GM23248 (cell line): ENCODE results near the gene FBXO42. TPM values are rescaled to one million over a fixed set of nuclear protein-coding genes. Genes with fewer than 3 reads are reported as not detected.

Experiments used
- DNase-seq: peaks from one replicate; pipeline ENCODE4 v3.0.0-alpha.2; 2015
- H2AFZ ChIP-seq: fragments of 200-600 bp; sonication (generic); 2 replicates; pipeline ENCODE4 v1.6.1; 2016; ENCODE audit warnings: antibody characterized with exemption
- H3F3A ChIP-seq: fragments of 200-600 bp; sonication (generic); 2 replicates; pipeline ENCODE4 v1.6.1; 2016; ENCODE audit warnings: mild to moderate bottlenecking, antibody characterized with exemption, mixed run types; ENCODE audit not compliant: insufficient read depth
- H3K27ac ChIP-seq: fragments of 200-600 bp; sonication (generic); 2 replicates; pipeline ENCODE4 v1.5.1; 2016; ENCODE audit warnings: mild to moderate bottlenecking
- H3K27me3 ChIP-seq: fragments of 200-600 bp; sonication (generic); replicated peaks from 2 replicates; pipeline ENCODE4 v1.6.1; 2016; ENCODE audit warnings: mild to moderate bottlenecking; ENCODE audit not compliant: insufficient read depth
- H3K36me3 ChIP-seq: fragments of 200-600 bp; sonication (generic); 2 replicates; pipeline ENCODE4 v1.6.1; 2016; ENCODE audit warnings: low read depth, mild to moderate bottlenecking
- H3K4me1 ChIP-seq: fragments of 200-600 bp; sonication (generic); 2 replicates; pipeline ENCODE4 v1.6.1; 2016; ENCODE audit warnings: mild to moderate bottlenecking; ENCODE audit not compliant: insufficient read depth
- H3K4me2 ChIP-seq: fragments of 200-600 bp; sonication (generic); one replicate; pipeline ENCODE4 v1.6.1; 2016; ENCODE audit warnings: mild to moderate bottlenecking; ENCODE audit not compliant: unreplicated experiment
- H3K4me3 ChIP-seq: fragments of 200-600 bp; sonication (generic); 2 replicates; pipeline ENCODE4 v1.5.1; 2016; ENCODE audit warnings: mild to moderate bottlenecking
- H3K79me2 ChIP-seq: fragments of 200-600 bp; sonication (generic); 2 replicates; pipeline ENCODE4 v1.6.1; 2016; ENCODE audit warnings: mild to moderate bottlenecking; ENCODE audit not compliant: insufficient read depth
- H3K9ac ChIP-seq: fragments of 200-600 bp; sonication (generic); 2 replicates; pipeline ENCODE4 v1.6.1; 2016; ENCODE audit warnings: mild to moderate bottlenecking
- H3K9me2 ChIP-seq: fragments of 200-600 bp; sonication (generic); 2 replicates; pipeline ENCODE4 v1.6.1; 2016; ENCODE audit warnings: mixed run types, mild to moderate bottlenecking, moderate library complexity; ENCODE audit not compliant: insufficient read depth
- H3K9me3 ChIP-seq: fragments of 200-600 bp; sonication (generic); one replicate; pipeline ENCODE4 v1.6.1; 2017; ENCODE audit warnings: low read depth
- H4K20me1 ChIP-seq: fragments of 200-600 bp; sonication (generic); 2 replicates; pipeline ENCODE4 v1.6.0; 2016; ENCODE audit not compliant: insufficient read depth
- EZH2 ChIP-seq: fragments of 200-600 bp; sonication (generic); IDR thresholded peaks from 2 replicates; pipeline ENCODE4 v1.6.1; 2018; ENCODE audit warnings: antibody characterized with exemption, mild to moderate bottlenecking; ENCODE audit not compliant: insufficient read depth, poor library complexity, severe bottlenecking
- EZH2phosphoT487 ChIP-seq: fragments of 200-600 bp; sonication (generic); IDR thresholded peaks from 2 replicates; pipeline ENCODE4 v1.6.1; 2018; ENCODE audit warnings: antibody characterized with exemption, moderate library complexity, mild to moderate bottlenecking, low read depth; ENCODE audit not compliant: insufficient read depth
- WGBS, 2 experiments: methylation state at CpG; one replicate each; pipeline ENCODE4 v1.1.6; 2015 to 2017; ENCODE audit warnings: low lambda C conversion rate in 2 of 2, low coverage in 1 of 2; ENCODE audit errors: missing lambda C conversion rate in 2 of 2; 5-methylcytosine and 5-hydroxymethylcytosine counted together
- in situ Hi-C: fragments of 300-500 bp; cut with MboI; formaldehyde crosslinking; loops from 2 replicates; pipeline ENCODE4 v1.15.0; 2020
- polyA plus RNA-seq: library from polyadenylated mRNA; unstranded; fragments of >200 nt; fragmentation: Nextera tagmentation; extraction: Ambion mirVana; gene quantifications from 2 replicates; pipeline ENCODE4 v1.2.1, GENCODE V29; 2016
- total RNA-seq: library from RNA; depleted of rRNA; stranded (reverse); fragments of >200 nt; shearing (Covaris generic); gene quantifications from 2 replicates; pipeline ENCODE4 v1.2.3, GENCODE V29; 2014

The FBXO42 gene
- total and polyA plus RNA-seq, 2 experiments from 2014 or later: 17.1 to 20.2 TPM

GRCh38 chr1:16209847-16210407, 142.4 kb downstream of the FBXO42 start:
- Histone ChIP-seq H3K9me3 (no peaks in the 10 kb centered on the region), H3K36me3 (no peaks in the 10 kb centered on the region), H3K4me2 (no peak overlapping the region), H2AFZ (no peak overlapping the region), H3K9ac (no peak overlapping the region), H3K27me3 (no peaks in the 10 kb centered on the region), H4K20me1 (no peaks in the 10 kb centered on the region), H3K4me3 (no peak overlapping the region), H3K9me2 (no peaks in the 10 kb centered on the region), H3F3A (no peaks in the 10 kb centered on the region), H3K27ac (no peak overlapping the region), H3K4me1 (0 out of 2 replicates have a peak, but pooled peaks cover 4% of the 10 kb centered on the region), H3K79me2 (no peaks in the 10 kb centered on the region)
- 90 to 91% methylated on average over 7 to 11 of the region's 11 CpGs for WGBS, 2 experiments
- in situ Hi-C loops: no loop called here
- DNase-seq: no peak
- TF ChIP-seq EZH2 (no peak), EZH2phosphoT487 (no peak)

GRCh38 chr1:16209132-16209846, 143.0 kb downstream of the FBXO42 start:
- Histone ChIP-seq H3K9ac (no peak overlapping the region), H3K36me3 (no peaks in the 10 kb centered on the region), H3K4me2 (no peak overlapping the region), H3K27me3 (no peaks in the 10 kb centered on the region), H3K27ac (no peak overlapping the region), H3F3A (no peaks in the 10 kb centered on the region), H2AFZ (no peak overlapping the region), H3K79me2 (no peaks in the 10 kb centered on the region), H3K9me2 (no peaks in the 10 kb centered on the region), H3K4me1 (0 out of 2 replicates have a peak, but pooled peaks cover 4% of the 10 kb centered on the region), H3K9me3 (no peaks in the 10 kb centered on the region), H4K20me1 (no peaks in the 10 kb centered on the region), H3K4me3 (no peak overlapping the region)
- TF ChIP-seq EZH2phosphoT487 (no peak), EZH2 (no peak)
- in situ Hi-C loops: no loop called here
- 79 to 82% methylated on average over 9 of the region's 9 CpGs for WGBS, 2 experiments
- no peak for DNase-seq

- DNase-seq: peak; percentile 55
- in situ Hi-C loops: no loop called here
- H3F3A ChIP-seq: no peaks in the 10 kb centered on the region
- H2AFZ ChIP-seq: no peak overlapping the region
- no peaks in the 10 kb centered on the region for H4K20me1 ChIP-seq
- no peak overlapping the region for H3K9ac ChIP-seq
- no peaks in the 10 kb centered on the region for H3K9me3 ChIP-seq
- TF ChIP-seq EZH2phosphoT487 (no peak), EZH2 (no peak)
- H3K27ac ChIP-seq: no peak overlapping the region
- no peaks in the 10 kb centered on the region for H3K27me3 ChIP-seq
- no peaks in the 10 kb centered on the region for H3K9me2 ChIP-seq
- no peaks in the 10 kb centered on the region for H3K79me2 ChIP-seq
- no peaks in the 10 kb centered on the region for H3K36me3 ChIP-seq
- 0 out of 2 replicates have a peak, but pooled peaks cover 4% of the 10 kb centered on the region for H3K4me1 ChIP-seq
- no peak overlapping the region for H3K4me2 ChIP-seq
- no peak overlapping the region for H3K4me3 ChIP-seq
- 73 to 80% methylated on average over 13 of the region's 13 CpGs for WGBS, 2 experiments
Observed at GRCh38 chr1:16208270-16208987, 143.9 kb downstream of the FBXO42 start.

GRCh38 chr1:16207318-16208269, 144.7 kb downstream of the FBXO42 start:
- Histone ChIP-seq H3K27ac (peak overlapping the region; percentile 86), H3K9me2 (no peaks in the 10 kb centered on the region), H4K20me1 (no peaks in the 10 kb centered on the region), H3K9ac (peak overlapping the region; percentile 86), H3K36me3 (no peaks in the 10 kb centered on the region), H2AFZ (peak overlapping the region; percentile 83), H3K4me2 (peak overlapping the region; percentile 46), H3K27me3 (no peaks in the 10 kb centered on the region), H3F3A (no peaks in the 10 kb centered on the region), H3K9me3 (no peaks in the 10 kb centered on the region), H3K4me1 (0 out of 2 replicates have a peak, but pooled peaks cover 4% of the 10 kb centered on the region), H3K4me3 (peak overlapping the region; percentile 73), H3K79me2 (no peaks in the 10 kb centered on the region)
- DNase-seq: peak; percentile 52
- in situ Hi-C loops: no loop called here
- WGBS, 2 experiments: 46 to 48% methylated on average over 42 to 46 of the region's 51 CpGs
- TF ChIP-seq EZH2phosphoT487: no peak
- no peak for TF ChIP-seq EZH2
